HCT116 (cell line): ENCODE measurements around the gene PDZD4. TPM values are rescaled to one million over a fixed set of nuclear protein-coding genes. Genes with fewer than 3 reads are reported as not detected.
A peak's percentile ranks its signal among the peaks of the same experiment; 100 is the strongest.

Source experiments
- ATAC-seq: fragments of 200-7000 bp; cut with Tn5 transposase; 2 replicates; pipeline ENCODE4 v1.9.1; 2020; ENCODE audit warnings: mild to moderate bottlenecking, moderate library complexity
- BruUV-seq: library from RNA; stranded (reverse); fragments of 400-500 nt; replicated peaks from 2 replicates; lab custom pipeline; 2021; lab: Mats Ljungman, UMichigan
- CTCF ChIA-PET: fragments of 300-600 bp; sonication (Branson Sonifier 250); formaldehyde crosslinking; loops from one replicate; lab custom pipeline; 2021; ENCODE audit warnings: antibody characterized with exemption; lab: Charles Lee
- POLR2A ChIA-PET: fragments of 300-600, 350-600 bp; sonication (Branson Sonifier 250); formaldehyde crosslinking; loops from one replicate; lab custom pipeline; 2021; ENCODE audit warnings: antibody characterized with exemption; lab: Charles Lee
- RAD21 ChIA-PET, 2 experiments: fragments of 300-600 bp; sonication (Branson Sonifier 250); formaldehyde crosslinking; loops; one replicate each; lab custom pipeline; 2023; ENCODE audit warnings: low total read pairs in 2 of 2; ENCODE audit not compliant: uncharacterized antibody in 2 of 2, unreplicated experiment in 2 of 2, low non-redundant PET in 1 of 2; lab: Charles Lee
- DNase-seq: peaks from one replicate; pipeline ENCODE4 v3.0.0-alpha.2; 2010; ENCODE audit warnings: low read depth, low spot score
- H2AFZ ChIP-seq: fragments of 200-600 bp; shearing (Covaris generic), sonication (generic); 2 replicates; pipeline ENCODE4 v1.6.1; 2017; ENCODE audit warnings: low read depth, mixed run types, mixed read lengths, antibody characterized with exemption, low read length; ENCODE audit not compliant: poor library complexity, severe bottlenecking
- H3K27ac ChIP-seq: 2 replicates; pipeline ENCODE4 v1.5.1; 2012; ENCODE audit warnings: low read depth, low read length
- H3K27me3 ChIP-seq: fragments of 200-600 bp; sonication (generic); 2 replicates; pipeline ENCODE4 v1.6.1; 2016; ENCODE audit warnings: mixed run types, low read length, mixed read lengths; ENCODE audit not compliant: insufficient read depth
- H3K36me3 ChIP-seq, 2 experiments: fragments of 200-500 bp in 1 of 2; fragments of 200-600 bp in 1 of 2; sonication (Bioruptor generic) in 1 of 2; sonication (generic) in 1 of 2; 2 replicates each; pipeline versions ENCODE4 v1.5.1 to v1.6.1; 2014 to 2016; ENCODE audit warnings: low read length in 2 of 2, inconsistent platforms in 1 of 2, mixed read lengths in 1 of 2, mixed run types in 1 of 2; ENCODE audit not compliant: insufficient read depth in 2 of 2, control insufficient read depth in 1 of 2
- H3K4me1 ChIP-seq, 2 experiments: fragments of 200-600 bp in 1 of 2; sonication (generic) in 1 of 2; 2 replicates each; pipeline versions ENCODE4 v1.5.1 to v1.6.1; 2012 to 2017; ENCODE audit warnings: low read length in 2 of 2, inconsistent platforms in 1 of 2, mild to moderate bottlenecking in 1 of 2, mixed read lengths in 1 of 2, mixed run types in 1 of 2, moderate library complexity in 1 of 2; ENCODE audit not compliant: insufficient read depth in 2 of 2, control insufficient read depth in 1 of 2
- H3K4me2 ChIP-seq: fragments of 200-600 bp; sonication (generic); 2 replicates; pipeline ENCODE4 v1.6.1; 2017; ENCODE audit warnings: mixed run types, low read length, mixed read lengths
- H3K4me3 ChIP-seq, 2 experiments: fragments of 200-600 bp in 1 of 2; sonication (generic) in 1 of 2; replicated peaks in 1 of 2; 2 replicates each; pipeline ENCODE4 v1.5.1; 2011 to 2016; ENCODE audit warnings: low read length in 2 of 2, control low read depth in 1 of 2, low read depth in 1 of 2, mild to moderate bottlenecking in 1 of 2, mixed read lengths in 1 of 2, mixed run types in 1 of 2
- H3K79me2 ChIP-seq: fragments of 200-600 bp; sonication (generic); 2 replicates; pipeline ENCODE4 v1.6.1; 2017; ENCODE audit warnings: mild to moderate bottlenecking, mixed run types, low read length, moderate library complexity, mixed read lengths; ENCODE audit not compliant: insufficient read depth
- H3K9ac ChIP-seq: fragments of 200-600 bp; sonication (generic); 2 replicates; pipeline ENCODE4 v1.6.1; 2016; ENCODE audit warnings: low read length, mixed read lengths
- H3K9me2 ChIP-seq: fragments of 200-600 bp; sonication (generic), shearing (Covaris generic); 2 replicates; pipeline ENCODE4 v1.6.1; 2017; ENCODE audit warnings: mixed run types, mild to moderate bottlenecking, moderate library complexity; ENCODE audit not compliant: insufficient read depth
- H3K9me3 ChIP-seq, 2 experiments: fragments of 200-500 bp in 1 of 2; fragments of 200-600 bp in 1 of 2; sonication (Bioruptor generic) in 1 of 2; sonication (generic) in 1 of 2; 2 replicates each; pipeline ENCODE4 v1.6.1; 2014 to 2017; ENCODE audit warnings: low read length in 2 of 2, mixed read lengths in 2 of 2, inconsistent platforms in 1 of 2, low read depth in 1 of 2, mild to moderate bottlenecking in 1 of 2, mixed run types in 1 of 2, moderate library complexity in 1 of 2; ENCODE audit not compliant: control insufficient read depth in 1 of 2, insufficient read depth in 1 of 2
- H4K20me1 ChIP-seq: fragments of 200-600 bp; sonication (generic), shearing (Covaris generic); 2 replicates; pipeline ENCODE4 v1.6.1; 2017; ENCODE audit warnings: mixed run types, mild to moderate bottlenecking, moderate library complexity; ENCODE audit not compliant: insufficient read depth
- CEBPB ChIP-seq: IDR thresholded peaks from 2 replicates; pipeline ENCODE4 v1.6.1; 2012; ENCODE audit warnings: low read depth
- EGR1 ChIP-seq: IDR thresholded peaks from 2 replicates; pipeline ENCODE4 v1.6.1; 2012; ENCODE audit warnings: low read depth
- EZH2phosphoT487 ChIP-seq: fragments of 200-600 bp; IDR thresholded peaks from 2 replicates; pipeline ENCODE4 v1.6.1; 2018; ENCODE audit warnings: antibody characterized with exemption, borderline replicate concordance
- JUND ChIP-seq: IDR thresholded peaks from 2 replicates; pipeline ENCODE4 v1.6.1; 2012
- POLR2A ChIP-seq: IDR thresholded peaks from 2 replicates; pipeline ENCODE4 v1.7.0; 2011; ENCODE audit warnings: borderline replicate concordance; ENCODE audit not compliant: insufficient read depth, insufficient read length; ENCODE audit errors: extremely low read depth
- SRF ChIP-seq: IDR thresholded peaks from 2 replicates; pipeline ENCODE4 v1.6.1; 2012; ENCODE audit warnings: low read depth
- TCF7L2 ChIP-seq: IDR thresholded peaks from 2 replicates; pipeline ENCODE4 v1.7.0; 2011; ENCODE audit warnings: borderline replicate concordance, inconsistent platforms; ENCODE audit not compliant: insufficient read depth, insufficient read length; ENCODE audit errors: extremely low read depth
- ZFX ChIP-seq: fragments of 450-650 bp; IDR thresholded peaks from 2 replicates; pipeline ENCODE4 v1.6.1; 2017
- intact Hi-C: fragments of 100-400 bp; cut with micrococcal nuclease; formaldehyde crosslinking; loops from 2 replicates; pipeline ENCODE4 v1.10.0; 2022
- total RNA-seq: library from RNA; stranded (reverse); gene quantifications from one replicate; pipeline ENCODE4 v1.2.1, GENCODE V29; 2021; ENCODE audit not compliant: unreplicated experiment
- TF ChIP-seq, protein P1 (sequence below): IDR thresholded peaks from 2 replicates; pipeline ENCODE4 v1.6.1; 2012; ENCODE audit warnings: low read depth

The PDZD4 gene
- total RNA-seq, 1 experiment from 2014 or later, result 0.30 TPM

DNA sequence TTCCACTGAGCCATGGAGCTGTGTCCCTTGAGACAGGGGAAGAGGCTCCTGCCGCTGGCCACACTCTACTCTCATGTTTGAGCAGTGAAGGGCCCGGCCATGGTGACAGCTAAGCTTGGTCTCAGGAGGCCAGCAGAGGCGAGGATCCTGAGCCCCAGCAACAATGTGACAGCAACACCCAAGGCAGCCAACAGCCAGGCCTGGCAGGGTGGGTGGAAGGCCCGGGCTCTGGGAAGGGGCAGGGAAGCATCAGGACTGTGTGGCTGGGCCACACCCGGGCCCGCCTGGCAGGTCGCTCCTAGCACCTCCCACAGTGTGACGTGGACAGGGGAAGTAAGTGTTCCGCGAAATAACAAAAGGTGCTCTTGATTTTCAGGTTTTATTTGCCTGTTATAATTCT is 30.8 kb upstream of the PDZD4 start:
- Histone ChIP-seq H3K4me1 (no peaks in the 10 kb centered on the region), H4K20me1 (no peaks in the 10 kb centered on the region), H3K27ac (no peak overlapping the region), H3K9ac (no peak overlapping the region), H3K9me2 (no peaks in the 10 kb centered on the region), H3K4me3 (no peak overlapping the region), H3K9me3 (no peaks in the 10 kb centered on the region), H2AFZ (no peak overlapping the region), H3K4me2 (no peak overlapping the region), H3K36me3 (no peaks in the 10 kb centered on the region), H3K79me2 (no peaks in the 10 kb centered on the region), H3K27me3 (peaks cover 6% of the 10 kb centered on the region; the same call in 1 of the 2 replicates)
- BruUV-seq, result no TSS peak
- POLR2A ChIA-PET, result no interaction called here
- ATAC-seq (peak; percentile 44; the same call in 1 of the 2 replicates), DNase-seq (no peak)
- CTCF ChIA-PET, result no interaction called here
- RAD21 ChIA-PET, result no interaction called here
- TF ChIP-seq POLR2A (no peak), CEBPB (no peak), JUND (no peak), SRF (no peak), EGR1 (no peak), EZH2phosphoT487 (no peak), TCF7L2 (no peak), ZFX (no peak)
- TF ChIP-seq, protein P1, sequence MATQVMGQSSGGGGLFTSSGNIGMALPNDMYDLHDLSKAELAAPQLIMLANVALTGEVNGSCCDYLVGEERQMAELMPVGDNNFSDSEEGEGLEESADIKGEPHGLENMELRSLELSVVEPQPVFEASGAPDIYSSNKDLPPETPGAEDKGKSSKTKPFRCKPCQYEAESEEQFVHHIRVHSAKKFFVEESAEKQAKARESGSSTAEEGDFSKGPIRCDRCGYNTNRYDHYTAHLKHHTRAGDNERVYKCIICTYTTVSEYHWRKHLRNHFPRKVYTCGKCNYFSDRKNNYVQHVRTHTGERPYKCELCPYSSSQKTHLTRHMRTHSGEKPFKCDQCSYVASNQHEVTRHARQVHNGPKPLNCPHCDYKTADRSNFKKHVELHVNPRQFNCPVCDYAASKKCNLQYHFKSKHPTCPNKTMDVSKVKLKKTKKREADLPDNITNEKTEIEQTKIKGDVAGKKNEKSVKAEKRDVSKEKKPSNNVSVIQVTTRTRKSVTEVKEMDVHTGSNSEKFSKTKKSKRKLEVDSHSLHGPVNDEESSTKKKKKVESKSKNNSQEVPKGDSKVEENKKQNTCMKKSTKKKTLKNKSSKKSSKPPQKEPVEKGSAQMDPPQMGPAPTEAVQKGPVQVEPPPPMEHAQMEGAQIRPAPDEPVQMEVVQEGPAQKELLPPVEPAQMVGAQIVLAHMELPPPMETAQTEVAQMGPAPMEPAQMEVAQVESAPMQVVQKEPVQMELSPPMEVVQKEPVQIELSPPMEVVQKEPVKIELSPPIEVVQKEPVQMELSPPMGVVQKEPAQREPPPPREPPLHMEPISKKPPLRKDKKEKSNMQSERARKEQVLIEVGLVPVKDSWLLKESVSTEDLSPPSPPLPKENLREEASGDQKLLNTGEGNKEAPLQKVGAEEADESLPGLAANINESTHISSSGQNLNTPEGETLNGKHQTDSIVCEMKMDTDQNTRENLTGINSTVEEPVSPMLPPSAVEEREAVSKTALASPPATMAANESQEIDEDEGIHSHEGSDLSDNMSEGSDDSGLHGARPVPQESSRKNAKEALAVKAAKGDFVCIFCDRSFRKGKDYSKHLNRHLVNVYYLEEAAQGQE, result no peak
- intact Hi-C loops, result no loop called here
